GM20431 (cell line): ENCODE results near the gene TTC28.

Experiments used
- in situ Hi-C: fragments of 300-500 bp; cut with MseI, MboI; formaldehyde crosslinking; loops from one replicate; pipeline ENCODE4 v1.15.0; 2020; ENCODE audit warnings: low sequenced_read_pairs; ENCODE audit not compliant: unreplicated experiment

The TTC28 gene

DNA sequence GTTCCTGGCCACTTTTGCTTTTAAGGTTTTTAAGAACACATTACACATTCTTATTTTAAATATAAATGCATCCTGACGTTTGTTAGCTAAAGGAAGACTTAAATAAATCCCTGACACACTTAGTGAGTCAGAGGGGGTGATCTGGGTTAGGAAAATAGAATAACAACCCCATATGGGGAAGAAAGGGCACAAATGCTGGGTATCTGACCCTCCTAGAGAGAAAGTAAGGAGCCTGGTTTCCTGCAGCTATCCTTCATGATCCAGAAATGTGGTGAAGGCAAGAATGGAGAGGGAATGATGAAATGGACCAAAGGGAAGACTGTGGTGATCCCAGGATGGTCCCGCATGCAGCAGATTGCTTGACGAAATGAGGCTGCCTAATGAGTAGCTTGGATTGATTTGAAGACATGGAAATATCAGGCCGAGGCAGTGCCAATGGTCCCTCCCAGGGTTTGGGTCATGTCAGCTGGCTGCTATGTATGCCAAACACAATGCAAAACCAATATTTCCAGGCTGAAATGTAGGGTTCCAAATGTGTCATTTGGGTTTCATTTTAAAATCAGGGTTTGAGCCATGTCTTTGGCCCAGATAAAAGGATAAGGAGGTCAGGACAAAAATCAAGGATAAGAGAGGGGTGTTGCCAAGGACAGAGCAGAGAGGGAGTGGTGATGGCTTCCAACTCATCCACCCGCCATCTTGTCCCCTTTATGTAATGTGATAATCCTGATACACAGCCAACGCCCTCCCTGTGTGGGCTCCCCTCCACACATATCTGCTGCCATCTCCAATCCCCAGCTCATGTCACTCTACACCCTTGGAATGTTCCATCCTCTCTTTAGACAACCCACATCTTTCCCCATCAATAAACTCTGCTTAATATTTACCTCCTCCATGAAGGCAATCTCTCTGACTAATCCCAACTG is 625.5 kb downstream of the TTC28 start:
- in situ Hi-C loops, result no loop called here

DNA sequence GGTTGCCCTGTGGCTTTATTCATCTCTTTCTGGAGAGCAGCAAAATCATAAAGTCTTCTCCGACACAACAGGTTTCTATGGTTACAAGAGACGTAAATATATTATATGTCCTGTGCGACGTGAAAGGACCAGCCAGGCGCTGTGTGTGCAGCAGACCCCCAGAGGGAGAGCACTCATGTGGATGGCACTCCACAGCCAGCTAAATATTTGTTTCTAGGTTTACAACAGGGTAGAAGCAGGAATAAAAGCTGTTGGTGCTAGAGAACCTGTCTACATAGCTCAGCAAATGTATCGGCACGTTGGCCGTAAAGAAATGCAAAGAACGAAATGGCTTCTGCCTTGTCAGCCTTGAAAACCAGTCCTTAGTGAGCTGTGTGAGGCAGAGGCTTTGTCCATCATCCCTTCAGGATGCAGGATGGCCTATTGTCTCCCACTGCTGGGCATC is 626.8 kb downstream of the TTC28 start:
- in situ Hi-C loops, result no loop called here

DNA sequence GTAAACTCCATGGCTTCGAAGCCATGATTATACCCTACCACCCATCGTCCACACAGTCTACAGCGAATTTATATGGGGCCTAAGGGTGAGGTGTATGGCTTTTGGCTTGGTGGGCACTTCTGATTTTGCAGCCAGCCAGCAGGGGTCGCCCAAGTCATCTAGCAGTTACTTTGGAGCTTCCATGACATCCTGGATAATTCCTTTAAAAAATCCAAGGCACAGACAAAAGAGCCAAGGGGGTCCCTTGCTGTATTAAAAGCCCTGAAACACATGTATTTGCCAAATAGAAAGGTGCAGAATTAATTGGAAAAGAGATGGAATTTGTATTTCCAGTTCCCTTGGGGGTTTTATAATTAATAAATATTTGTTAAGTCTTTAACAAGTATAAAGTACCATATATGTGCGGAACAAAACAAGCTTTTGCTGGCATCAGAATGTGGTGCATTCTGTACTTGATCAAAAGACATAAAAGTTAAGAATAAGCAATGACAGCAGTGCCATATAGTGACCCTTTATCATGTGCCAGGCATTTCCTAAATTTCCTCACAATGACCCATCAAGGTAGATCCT is 627.8 kb downstream of the TTC28 start:
- in situ Hi-C loops, result no loop called here

DNA sequence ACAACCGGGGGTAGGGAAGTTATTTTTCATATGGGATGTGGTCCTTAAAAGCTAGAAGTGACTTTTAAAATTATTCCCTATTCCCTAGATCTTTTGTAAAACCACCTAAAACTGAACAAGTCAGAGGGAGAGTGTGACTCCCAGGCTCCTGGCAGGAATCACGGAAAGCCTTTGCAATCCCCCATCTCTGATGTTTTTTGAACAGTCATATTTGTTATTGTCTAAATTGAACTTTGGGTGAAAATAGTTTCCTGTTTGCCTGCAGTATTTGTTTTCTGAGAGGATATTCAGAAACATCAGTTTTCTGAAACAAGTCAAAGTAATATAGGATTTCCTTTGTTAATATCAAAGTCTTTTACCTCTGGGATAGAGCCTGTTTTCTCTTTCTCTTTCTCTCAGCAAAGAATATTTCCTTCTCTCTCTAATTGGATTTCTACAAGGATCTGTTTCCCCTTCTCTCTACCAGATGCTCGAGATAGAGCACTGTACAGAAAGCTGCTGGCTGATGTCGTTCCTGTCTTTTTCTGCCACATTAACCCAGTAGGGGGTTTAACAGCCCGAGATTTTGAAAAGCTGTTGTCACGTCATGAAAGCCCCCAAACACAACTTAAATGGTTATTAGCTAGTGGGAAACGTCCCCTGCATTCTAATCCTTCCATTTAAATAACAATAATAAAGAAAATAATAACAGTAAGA is 628.4 kb downstream of the TTC28 start:
- in situ Hi-C loops, result no loop called here

- in situ Hi-C loops, result loop anchor here (25.0 kb wide), 1 partner anchor 539 kb away; no protein-coding TSS in a partner anchor
Measured at GRCh38 chr22:28048529-28048928, 631.1 kb downstream of the TTC28 start.

DNA sequence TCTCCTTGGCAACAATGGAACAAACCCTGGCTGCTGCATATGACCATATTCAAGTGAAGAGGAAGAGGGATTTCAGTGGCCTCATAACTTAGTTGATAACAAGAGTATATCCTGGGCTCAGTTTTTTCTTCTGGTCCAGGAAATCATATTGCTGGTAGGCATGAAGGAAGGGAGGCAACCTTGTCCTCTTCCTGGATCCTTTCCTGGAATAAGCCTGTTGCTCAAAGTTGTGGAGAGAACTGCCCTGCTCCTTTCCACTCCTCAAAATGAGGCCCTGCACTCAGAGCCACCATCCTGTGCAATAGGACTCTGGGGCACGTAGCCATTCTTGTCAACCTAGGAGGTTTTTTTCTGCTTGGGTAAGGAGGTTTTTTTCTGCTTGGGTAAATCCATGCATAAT is 631.9 kb downstream of the TTC28 start:
- in situ Hi-C loops, result loop anchor here (25.0 kb wide), 1 partner anchor 540 kb away; no protein-coding TSS in a partner anchor

GRCh38 chr22:28046100-28046499 is 633.5 kb downstream of the TTC28 start:
- in situ Hi-C loops, result loop anchor here (25.0 kb wide), 1 partner anchor 541 kb away; no protein-coding TSS in a partner anchor

GRCh38 chr22:28044546-28045173 is 635.0 kb downstream of the TTC28 start:
- in situ Hi-C loops, result loop anchor here (25.0 kb wide), 1 partner anchor 543 kb away; no protein-coding TSS in a partner anchor

GRCh38 chr22:28043266-28043665 is 636.4 kb downstream of the TTC28 start:
- in situ Hi-C loops, result loop anchor here (25.0 kb wide), 1 partner anchor 544 kb away; no protein-coding TSS in a partner anchor

DNA sequence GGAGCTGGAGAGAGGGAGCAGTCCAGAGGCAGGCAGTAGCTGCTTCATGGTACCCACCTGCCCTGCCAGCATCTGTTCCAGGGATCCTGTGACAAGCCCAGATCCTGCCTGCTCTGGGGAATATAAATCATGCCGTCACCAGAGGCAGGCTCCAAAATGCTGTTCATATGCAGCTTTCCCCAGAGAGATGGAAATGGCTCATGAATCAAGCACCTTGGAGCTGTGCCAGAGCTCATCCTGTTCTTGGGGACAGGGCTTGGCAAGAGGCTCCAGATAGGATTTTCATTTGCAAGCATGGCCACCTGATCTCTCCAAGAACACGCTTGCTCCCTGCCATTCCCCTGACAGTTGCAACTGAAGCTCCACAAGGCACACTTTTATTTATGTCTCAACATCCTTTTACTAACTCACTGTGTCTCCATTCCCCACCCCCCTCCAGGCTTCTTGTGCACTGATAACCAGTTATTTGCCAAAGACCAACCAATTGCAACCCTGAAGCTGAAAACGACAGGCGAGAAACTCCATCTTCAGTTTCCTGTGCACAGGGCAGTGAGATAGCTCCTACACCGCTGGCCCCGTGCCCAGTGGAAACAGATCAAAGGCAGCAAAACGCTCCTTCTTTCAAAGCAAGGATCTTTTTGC is 644.8 kb downstream of the TTC28 start:
- in situ Hi-C loops, result loop anchor here (25.0 kb wide), 1 partner anchor 552 kb away; no protein-coding TSS in a partner anchor

GRCh38 chr22:28034145-28034759 is 645.4 kb downstream of the TTC28 start:
- in situ Hi-C loops, result loop anchor here (25.0 kb wide), 1 partner anchor 553 kb away; no protein-coding TSS in a partner anchor

- in situ Hi-C loops, result loop anchor here (25.0 kb wide), 1 partner anchor 554 kb away; no protein-coding TSS in a partner anchor
Measured at GRCh38 chr22:28032861-28033260, 646.8 kb downstream of the TTC28 start.

DNA sequence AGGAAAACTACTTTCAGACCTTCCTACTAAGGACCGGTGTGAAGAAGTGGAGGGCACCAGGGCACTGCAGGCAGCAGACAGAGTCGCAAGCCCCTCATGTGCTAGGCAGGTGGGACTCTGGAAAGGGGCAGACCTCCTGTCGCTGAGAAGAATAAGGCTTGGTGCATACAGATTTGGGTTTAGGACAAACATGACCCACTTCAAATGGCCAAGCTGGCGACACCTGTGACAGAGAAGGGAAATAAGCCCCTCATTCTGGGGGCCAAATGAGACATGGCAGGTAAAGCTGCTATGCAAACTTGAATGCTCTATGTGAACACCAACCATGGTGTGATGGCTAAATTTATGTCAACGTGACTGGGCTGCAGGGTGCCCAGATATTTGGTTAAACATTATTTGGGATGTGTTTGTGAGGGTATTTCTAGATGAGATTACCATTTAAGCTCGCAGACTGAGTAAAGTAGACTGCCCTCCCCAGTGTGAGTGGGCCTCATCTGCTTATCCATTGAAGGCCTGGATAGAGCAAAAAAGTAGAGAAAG is 648.2 kb downstream of the TTC28 start:
- in situ Hi-C loops, result loop anchor here (25.0 kb wide), 1 partner anchor 556 kb away; no protein-coding TSS in a partner anchor

GRCh38 chr22:28030473-28030872 is 649.2 kb downstream of the TTC28 start:
- in situ Hi-C loops, result loop anchor here (25.0 kb wide), 1 partner anchor 557 kb away; no protein-coding TSS in a partner anchor

DNA sequence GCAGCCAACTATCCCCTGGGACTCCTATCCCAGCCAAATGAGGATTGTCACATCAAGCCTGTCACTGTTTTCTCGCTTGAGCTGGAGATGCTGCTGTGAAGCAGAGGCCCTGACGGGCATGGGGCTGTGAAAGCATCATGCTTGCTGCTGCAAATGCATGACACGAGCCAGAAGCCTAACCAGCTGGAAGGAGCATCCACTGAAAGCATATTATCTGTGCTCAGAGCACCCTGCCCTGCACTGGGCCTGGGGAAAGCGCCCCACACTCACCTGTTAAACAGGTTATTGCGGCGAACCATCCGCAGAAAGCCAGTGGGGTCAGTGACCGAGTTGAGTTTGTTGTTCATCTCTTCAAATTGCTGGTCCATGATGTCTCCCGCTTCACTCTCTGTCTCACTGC is 649.7 kb downstream of the TTC28 start:
- in situ Hi-C loops, result loop anchor here (25.0 kb wide), 1 partner anchor 557 kb away; no protein-coding TSS in a partner anchor

GRCh38 chr22:28029201-28029948 is 650.3 kb downstream of the TTC28 start:
- in situ Hi-C loops, result loop anchor here (25.0 kb wide), 1 partner anchor 558 kb away; no protein-coding TSS in a partner anchor
